Lower leg skin (tissue), 4 donors: ENCODE measurements around the gene LCN2. TPM values are rescaled to one million over a fixed set of nuclear protein-coding genes. Genes with fewer than 3 reads are reported as not detected.
A peak's percentile ranks its signal among the peaks of the same experiment; 100 is the strongest.
"Not testable (repeated sequence)": the region's sequence is repeated elsewhere in the genome, so short reads cannot be mapped to it uniquely, and the experiment has no call there.

Experiments used
- DNase-seq, 2 donors: peaks; one replicate each; pipeline ENCODE4 v3.0.0-alpha.2; 2019; ENCODE audit warnings: low spot score in 2 of 2
- H3K4me3 ChIP-seq: fragments of 200-600 bp; sonication (generic); 2 replicates; pipeline ENCODE4 v1.5.1; 2017; ENCODE audit warnings: mild to moderate bottlenecking, low read depth; ENCODE audit not compliant: poor library complexity, severe bottlenecking
- CTCF ChIP-seq, 3 donors: fragments of 450-650 bp; IDR thresholded peaks; one replicate each; pipeline ENCODE4 v1.5.1; 2016; ENCODE audit warnings: antibody characterized with exemption in 3 of 3, mild to moderate bottlenecking in 3 of 3, moderate library complexity in 2 of 3
- POLR2A ChIP-seq, 2 donors: fragments of 450-650 bp; IDR thresholded peaks; one replicate each; pipeline ENCODE4 v1.6.1; 2016 to 2017; ENCODE audit warnings: antibody characterized with exemption in 2 of 2, mild to moderate bottlenecking in 1 of 2, moderate library complexity in 1 of 2
- WGBS, 2 donors: methylation state at CpG; one replicate each; pipeline ENCODE4 v1.1.5; 2018; 5-methylcytosine and 5-hydroxymethylcytosine counted together
- intact Hi-C: fragments of 100-400 bp; cut with DNase I; formaldehyde crosslinking; loops from one replicate; pipeline ENCODE4 v1.15.0; 2023; ENCODE audit warnings: low total_unique reads
- total RNA-seq, 4 donors: library from RNA; depleted of rRNA; stranded (reverse); fragments of >200 nt; gene quantifications; one replicate each; pipeline ENCODE4 v1.1.0, GENCODE V29; 2016

LCN2 gene
- total RNA-seq, 4 donors from 2014 or later = 3.7 to 33.8 (median 19.1) TPM

DNA sequence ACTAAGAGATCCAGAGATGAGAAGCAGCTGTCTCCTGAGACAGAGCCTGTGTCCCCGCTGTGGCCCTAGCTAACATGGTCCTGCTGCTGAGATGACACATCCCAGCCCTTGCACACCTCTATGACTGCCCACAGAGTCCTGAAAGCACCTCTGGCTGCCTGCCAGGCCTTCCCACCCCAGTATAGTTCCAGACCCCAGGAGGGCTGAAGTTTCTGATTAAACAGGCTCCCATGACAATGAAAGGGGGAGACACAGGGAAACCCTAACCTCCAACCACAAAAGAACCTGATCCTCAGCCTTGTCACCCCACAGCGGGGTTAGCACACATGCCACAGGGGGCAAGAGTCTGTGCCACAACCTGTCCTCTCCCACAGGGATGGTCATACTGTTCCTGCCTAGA is 26.5 kb downstream of the LCN2 start:
- DNase-seq = no peak
- no peak overlapping the region for H3K4me3 ChIP-seq
- WGBS, 2 donors = 77 to 86% methylated on average over 2 of the region's 2 CpGs
- intact Hi-C loops = no loop called here
- TF ChIP-seq POLR2A (IDR thresholded peaks at IDR 0.05) = no peak

DNA sequence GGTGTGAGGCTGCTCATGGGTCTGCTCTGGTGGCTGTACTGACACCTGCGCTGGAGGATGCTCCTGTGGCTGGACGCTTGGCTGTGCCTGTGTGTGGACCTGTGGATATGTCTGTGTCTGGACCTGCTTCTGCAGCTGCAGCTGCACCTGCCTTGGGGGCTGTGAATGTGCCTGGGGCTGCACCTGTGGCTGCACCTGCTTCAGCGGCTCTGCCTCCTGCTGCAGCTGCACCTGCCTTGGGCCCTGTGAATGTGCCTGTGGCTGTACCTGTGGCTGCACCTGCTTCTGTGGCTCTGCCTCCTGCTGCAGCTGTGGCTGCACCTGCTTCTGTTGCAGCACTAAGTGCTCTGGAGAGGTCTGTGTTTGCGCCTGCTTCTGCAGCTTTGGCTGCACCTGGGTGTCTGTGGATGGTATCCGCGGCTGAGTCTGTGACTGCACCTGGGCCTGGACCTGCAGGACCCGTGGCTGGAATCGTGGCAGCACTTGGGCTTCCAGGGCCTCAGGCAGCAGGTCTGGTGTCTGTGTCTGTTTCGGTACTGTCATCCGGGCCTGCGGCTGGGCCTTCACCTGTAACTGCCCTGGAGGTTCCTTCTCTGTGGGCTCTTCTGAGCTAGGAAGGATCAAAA is 29.7 kb downstream of the LCN2 start:
- no peak overlapping the region for H3K4me3 ChIP-seq
- intact Hi-C loops = no loop called here
- WGBS, 2 donors = 83 to 96% methylated on average over 7 to 11 of the region's 11 CpGs

GRCh38 chr9:128180001-128180400 is 30.7 kb downstream of the LCN2 start:
- TF ChIP-seq CTCF (IDR thresholded peaks at IDR 0.05) (no peak), POLR2A (IDR thresholded peaks at IDR 0.05) (no peak)
- H3K4me3 ChIP-seq = no peak overlapping the region
- no peak for DNase-seq
- intact Hi-C loops = no loop called here
- 91% methylated on average over 8 of the region's 8 CpGs for WGBS, 2 donors

More for the DNA sequence above, 29.7 kb downstream of the LCN2 start:
- DNase-seq = no peak
- TF ChIP-seq POLR2A (IDR thresholded peaks at IDR 0.05) = no peak
- TF ChIP-seq CTCF (IDR thresholded peaks at IDR 0.05) = no peak

DNA sequence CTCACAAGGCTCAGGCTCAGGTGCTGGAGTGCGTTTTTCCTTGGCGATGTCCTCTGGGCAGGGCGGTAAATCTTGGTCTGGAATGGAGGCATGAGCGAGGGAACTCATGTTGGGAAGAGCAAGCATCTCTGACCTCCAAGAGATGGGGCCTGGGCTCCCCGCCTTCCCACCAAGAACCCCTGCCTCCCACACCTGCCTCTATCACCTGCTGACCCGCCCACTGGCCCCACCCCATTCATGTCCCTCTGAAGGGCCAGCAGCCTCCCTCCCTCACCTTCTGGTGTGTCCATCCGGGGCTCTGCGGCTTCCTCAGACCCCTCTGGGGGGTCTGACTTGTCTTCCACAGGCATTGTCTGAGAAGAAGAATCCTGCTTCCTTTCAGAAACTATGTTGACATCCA is 31.2 kb downstream of the LCN2 start:
- intact Hi-C loops = no loop called here
- no peak overlapping the region for H3K4me3 ChIP-seq
- WGBS, 2 donors = 97 to 99% methylated on average over 8 of the region's 8 CpGs
- no peak for TF ChIP-seq CTCF (IDR thresholded peaks at IDR 0.05)
- no peak for TF ChIP-seq POLR2A (IDR thresholded peaks at IDR 0.05)
- no peak for DNase-seq

DNA sequence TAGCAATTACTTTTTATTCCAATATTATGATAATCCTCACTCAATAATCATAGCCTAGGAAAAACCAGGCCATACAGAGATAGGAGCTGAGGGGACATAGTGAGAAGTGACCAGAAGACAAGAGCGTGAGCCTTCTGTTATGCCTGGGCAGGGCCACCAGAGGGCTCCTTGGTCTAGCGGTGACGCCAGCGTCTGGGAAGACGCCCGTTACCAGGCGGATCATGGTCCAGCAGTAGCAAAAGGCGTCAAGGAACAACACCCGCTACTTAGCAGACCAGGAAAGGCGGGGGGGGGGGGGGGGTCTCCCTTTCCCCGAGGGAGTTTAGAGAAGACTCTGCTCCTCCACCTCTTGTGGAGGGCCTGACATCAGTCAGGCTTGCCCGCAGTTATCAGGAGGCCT is 32.2 kb downstream of the LCN2 start:
- intact Hi-C loops = not testable (repeated sequence)
- 27 to 44% methylated on average over 10 to 12 of the region's 12 CpGs for WGBS, 2 donors

GRCh38 chr9:128182893-128183588 is 33.8 kb downstream of the LCN2 start:
- no peak overlapping the region for H3K4me3 ChIP-seq
- DNase-seq = no peak
- TF ChIP-seq CTCF (IDR thresholded peaks at IDR 0.05) = no peak
- no peak for TF ChIP-seq POLR2A (IDR thresholded peaks at IDR 0.05)
- intact Hi-C loops = no loop called here
- 64 to 65% methylated on average over 12 of the region's 12 CpGs for WGBS, 2 donors

More for the DNA sequence above, 32.2 kb downstream of the LCN2 start:
- not testable (repeated sequence) for H3K4me3 ChIP-seq
- peak in 1 of 2 donors; percentile 90 for DNase-seq
